Measurements from ENCODE around the gene SLC25A23.
"Not testable (repeated sequence)": the region's sequence is repeated elsewhere in the genome, so short reads cannot be mapped to it uniquely, and the experiment has no call there.

The SLC25A23 gene

GRCh38 chr19:6459262-6460098, at the start of gene SLC25A23:
Gene SLC25A23, minus strand, starts transcription at chr19:6459792. Its CDS starts 164 bp downstream, at chr19:6459628.
- TF ChIP-seq JUND (IDR thresholded peaks at IDR 0.05; ENCODE audit: low read depth), result no peak
- DNase-seq (ENCODE audit: low read depth in 1 of 2, low spot score in 1 of 2), result peak; percentile 82 to 84
- in situ Hi-C loops (cut with HindIII; ENCODE audit: low pct_unique_long_range_greater_than_20kb, low sequenced_read_pairs), result no loop called here

GRCh38 chr19:6508028-6508771, 48.6 kb upstream of the SLC25A23 start:
- DNase-seq (ENCODE audit: low read depth in 1 of 2, low spot score in 1 of 2); in situ Hi-C loops (cut with HindIII; ENCODE audit: low pct_unique_long_range_greater_than_20kb, low sequenced_read_pairs): not testable (repeated sequence)

GRCh38 chr19:6503407-6504201, 44.0 kb upstream of the SLC25A23 start:
- in situ Hi-C loops (cut with HindIII; ENCODE audit: low pct_unique_long_range_greater_than_20kb, low sequenced_read_pairs), result no loop called here
- DNase-seq (ENCODE audit: low read depth in 1 of 2, low spot score in 1 of 2), result no peak
- no peak for TF ChIP-seq JUND (IDR thresholded peaks at IDR 0.05; ENCODE audit: low read depth)

GRCh38 chr19:6501740-6502648, 42.4 kb upstream of the SLC25A23 start, which contains the start of gene TUBB4A:
Gene TUBB4A, minus strand, starts transcription at chr19:6502309. Its CDS starts 97 bp downstream, at chr19:6502212.
- in situ Hi-C loops (cut with HindIII; ENCODE audit: low pct_unique_long_range_greater_than_20kb, low sequenced_read_pairs), result no loop called here
- no peak for TF ChIP-seq JUND (IDR thresholded peaks at IDR 0.05; ENCODE audit: low read depth)
- peak in 1 of 2 experiments; percentile 5 for DNase-seq (ENCODE audit: low read depth in 1 of 2, low spot score in 1 of 2)

GRCh38 chr19:6500837-6501739, 41.5 kb upstream of the SLC25A23 start:
- in situ Hi-C loops (cut with HindIII; ENCODE audit: low pct_unique_long_range_greater_than_20kb, low sequenced_read_pairs), result no loop called here
- TF ChIP-seq JUND (IDR thresholded peaks at IDR 0.05; ENCODE audit: low read depth), result no peak
- DNase-seq (ENCODE audit: low read depth in 1 of 2, low spot score in 1 of 2), result no peak

- in situ Hi-C loops (cut with HindIII; ENCODE audit: low pct_unique_long_range_greater_than_20kb, low sequenced_read_pairs), result no loop called here
- TF ChIP-seq JUND (IDR thresholded peaks at IDR 0.05; ENCODE audit: low read depth), result no peak
- no peak for DNase-seq (ENCODE audit: low read depth in 1 of 2, low spot score in 1 of 2)
Measured at GRCh38 chr19:6499052-6499790, 39.6 kb upstream of the SLC25A23 start.

- in situ Hi-C loops (cut with HindIII; ENCODE audit: low pct_unique_long_range_greater_than_20kb, low sequenced_read_pairs), result no loop called here
- no peak for DNase-seq (ENCODE audit: low read depth in 1 of 2, low spot score in 1 of 2)
- no peak for TF ChIP-seq JUND (IDR thresholded peaks at IDR 0.05; ENCODE audit: low read depth)
Measured at GRCh38 chr19:6498294-6499036, 38.9 kb upstream of the SLC25A23 start.

GRCh38 chr19:6495947-6496346, 36.4 kb upstream of the SLC25A23 start:
- TF ChIP-seq JUND (IDR thresholded peaks at IDR 0.05; ENCODE audit: low read depth), result no peak
- no peak for DNase-seq (ENCODE audit: low read depth in 1 of 2, low spot score in 1 of 2)
- in situ Hi-C loops (cut with HindIII; ENCODE audit: low pct_unique_long_range_greater_than_20kb, low sequenced_read_pairs), result no loop called here

- in situ Hi-C loops (cut with HindIII; ENCODE audit: low pct_unique_long_range_greater_than_20kb, low sequenced_read_pairs), result no loop called here
- no peak for TF ChIP-seq JUND (IDR thresholded peaks at IDR 0.05; ENCODE audit: low read depth)
- DNase-seq (ENCODE audit: low read depth in 1 of 2, low spot score in 1 of 2), result no peak
Measured at GRCh38 chr19:6494438-6495036, 34.9 kb upstream of the SLC25A23 start.

All from T47D (cell line).